Vagina (tissue), 2 donors: Measurements from ENCODE around the gene ERC2. TPM values are rescaled to one million over a fixed set of nuclear protein-coding genes. Genes with fewer than 3 reads are reported as not detected.

Source experiments
- DNase-seq, 2 donors: peaks; one replicate each; pipeline ENCODE4 v3.0.0-alpha.2; 2017; ENCODE audit errors: extremely low spot score in 2 of 2
- H3K27ac ChIP-seq: fragments of 200-600 bp; sonication (generic); one replicate; pipeline ENCODE4 v1.5.1; 2019
- H3K27me3 ChIP-seq: fragments of 200-600 bp; sonication (generic); one replicate; pipeline ENCODE4 v1.5.1; 2019
- H3K36me3 ChIP-seq, 2 donors: fragments of 200-600 bp; sonication (generic); one replicate each; pipeline ENCODE4 v1.5.1; 2017 to 2019
- H3K4me1 ChIP-seq: fragments of 200-600 bp; sonication (generic); one replicate; pipeline ENCODE4 v1.5.1; 2019
- H3K4me3 ChIP-seq, 2 donors: fragments of 200-600 bp; sonication (generic); 1 replicate in 1 of 2; 2 replicates in 1 of 2; pipeline ENCODE4 v1.5.1; 2016 to 2019
- H3K9me3 ChIP-seq: fragments of 200-600 bp; sonication (generic); one replicate; pipeline ENCODE4 v1.5.1; 2019
- CTCF ChIP-seq, 3 experiments: fragments of 450-650 bp in 2 of 3; fragments of 200-600 bp in 1 of 3; sonication (generic) in 1 of 3; IDR thresholded peaks; one replicate each; pipeline ENCODE4 v1.5.1; 2017 to 2019; ENCODE audit warnings: antibody characterized with exemption in 3 of 3, mild to moderate bottlenecking in 2 of 3, moderate library complexity in 2 of 3
- POLR2A ChIP-seq, 2 donors: fragments of 450-650 bp; IDR thresholded peaks; one replicate each; pipeline ENCODE4 v1.6.1; 2017; ENCODE audit warnings: antibody characterized with exemption in 2 of 2, mild to moderate bottlenecking in 2 of 2, moderate library complexity in 2 of 2
- POLR2AphosphoS5 ChIP-seq, 2 donors: sonication (generic); formaldehyde crosslinking; IDR thresholded peaks; one replicate each; pipeline ENCODE4 v1.9.0; 2017; ENCODE audit warnings: antibody characterized with exemption in 2 of 2, mild to moderate bottlenecking in 2 of 2, low read depth in 1 of 2; ENCODE audit not compliant: insufficient read depth in 1 of 2
- intact Hi-C: fragments of 100-400 bp; cut with DNase I; formaldehyde crosslinking; loops from one replicate; pipeline ENCODE4 v1.15.1; 2023
- total RNA-seq: library from RNA; depleted of rRNA; stranded (reverse); fragments of >200 nt; gene quantifications from one replicate; pipeline ENCODE4 v1.2.3, GENCODE V29; 2016

The ERC2 gene
- total RNA-seq, 1 donor from 2014 or later: 1.2 TPM

- intact Hi-C loops: loop anchor here (5.0 kb wide), 1 partner anchor 1675 kb away; no protein-coding TSS in a partner anchor
- H3K4me1 ChIP-seq: no peaks in the 10 kb centered on the region
- DNase-seq: no peak
Measured at GRCh38 chr3:55897573-55898224, 570.6 kb downstream of the ERC2 start.

DNA sequence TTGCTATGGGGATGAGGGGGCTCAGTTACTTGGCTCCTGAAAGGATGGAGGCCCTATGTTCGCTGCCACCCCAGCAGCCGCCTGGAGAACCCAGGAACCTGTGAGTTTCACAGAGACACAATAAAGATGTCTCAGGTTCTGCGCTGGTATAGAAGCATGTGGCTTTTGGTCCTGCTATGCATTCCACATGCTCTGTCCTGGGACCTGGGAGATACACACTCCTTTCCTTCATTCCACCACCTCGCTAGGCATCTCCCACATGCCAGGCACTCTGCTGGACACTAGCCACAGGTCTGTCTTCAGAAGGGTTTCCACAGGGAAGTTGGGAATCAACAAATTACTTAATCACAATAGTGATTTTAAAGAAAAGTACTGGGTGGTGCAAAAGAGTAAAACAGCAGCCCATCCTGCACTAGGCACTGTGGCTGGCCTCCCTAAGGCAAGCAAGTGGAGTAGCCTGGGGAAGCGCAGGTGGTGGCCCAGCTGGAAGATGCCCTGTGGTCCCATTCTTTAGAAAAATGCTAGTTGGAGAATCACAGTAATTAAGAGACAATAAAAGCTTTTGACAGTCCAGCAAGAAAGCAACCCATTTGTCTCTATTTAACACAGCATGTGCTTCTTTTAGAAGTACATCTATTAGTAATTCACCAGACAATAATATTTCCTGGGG lies 572.2 kb downstream of the ERC2 start:
- DNase-seq: no peak

More at GRCh38 chr3:55897573-55898224, 570.6 kb downstream of the ERC2 start:
- Histone ChIP-seq H3K27ac (no peak overlapping the region), H3K4me3 (no peak overlapping the region), H3K36me3 (no peaks in the 10 kb centered on the region), H3K27me3 (no peaks in the 10 kb centered on the region), H3K9me3 (no peaks in the 10 kb centered on the region)
- no peak for TF ChIP-seq POLR2A (IDR thresholded peaks at IDR 0.05)

GRCh38 chr3:55894605-55895004 lies 573.7 kb downstream of the ERC2 start:
- DNase-seq: no peak
- no peaks in the 10 kb centered on the region for H3K27me3 ChIP-seq
- H3K36me3 ChIP-seq: no peaks in the 10 kb centered on the region
- intact Hi-C loops: loop anchor here (5.0 kb wide), 1 partner anchor 1672 kb away; no protein-coding TSS in a partner anchor
- no peak overlapping the region for H3K4me3 ChIP-seq
- no peaks in the 10 kb centered on the region for H3K9me3 ChIP-seq
- TF ChIP-seq CTCF (IDR thresholded peaks at IDR 0.05): no peak
- TF ChIP-seq POLR2A (IDR thresholded peaks at IDR 0.05): no peak
- TF ChIP-seq POLR2AphosphoS5 (IDR thresholded peaks at IDR 0.05; ENCODE audit: insufficient read depth in 1 of 2, low read depth in 1 of 2): no peak
- H3K4me1 ChIP-seq: no peaks in the 10 kb centered on the region
- H3K27ac ChIP-seq: no peak overlapping the region

More for the DNA sequence above, 572.2 kb downstream of the ERC2 start:
- TF ChIP-seq POLR2AphosphoS5 (IDR thresholded peaks at IDR 0.05; ENCODE audit: insufficient read depth in 1 of 2, low read depth in 1 of 2) (no peak), POLR2A (IDR thresholded peaks at IDR 0.05) (no peak), CTCF (IDR thresholded peaks at IDR 0.05) (no peak)
- Histone ChIP-seq H3K27ac (no peak overlapping the region), H3K9me3 (no peaks in the 10 kb centered on the region), H3K36me3 (no peaks in the 10 kb centered on the region), H3K4me3 (no peak overlapping the region), H3K4me1 (no peaks in the 10 kb centered on the region), H3K27me3 (no peaks in the 10 kb centered on the region)
- intact Hi-C loops: loop anchor here (5.0 kb wide), 1 partner anchor 1674 kb away; no protein-coding TSS in a partner anchor

- no peaks in the 10 kb centered on the region for H3K9me3 ChIP-seq
- H3K4me3 ChIP-seq: no peak overlapping the region
- H3K36me3 ChIP-seq: no peaks in the 10 kb centered on the region
- intact Hi-C loops: no loop called here
- H3K4me1 ChIP-seq: no peaks in the 10 kb centered on the region
- no peaks in the 10 kb centered on the region for H3K27me3 ChIP-seq
- TF ChIP-seq POLR2A (IDR thresholded peaks at IDR 0.05): no peak
- no peak for TF ChIP-seq CTCF (IDR thresholded peaks at IDR 0.05)
- TF ChIP-seq POLR2AphosphoS5 (IDR thresholded peaks at IDR 0.05; ENCODE audit: insufficient read depth in 1 of 2, low read depth in 1 of 2): no peak
- no peak overlapping the region for H3K27ac ChIP-seq
- DNase-seq: no peak
Measured at GRCh38 chr3:55893045-55893664, 575.1 kb downstream of the ERC2 start.

DNA sequence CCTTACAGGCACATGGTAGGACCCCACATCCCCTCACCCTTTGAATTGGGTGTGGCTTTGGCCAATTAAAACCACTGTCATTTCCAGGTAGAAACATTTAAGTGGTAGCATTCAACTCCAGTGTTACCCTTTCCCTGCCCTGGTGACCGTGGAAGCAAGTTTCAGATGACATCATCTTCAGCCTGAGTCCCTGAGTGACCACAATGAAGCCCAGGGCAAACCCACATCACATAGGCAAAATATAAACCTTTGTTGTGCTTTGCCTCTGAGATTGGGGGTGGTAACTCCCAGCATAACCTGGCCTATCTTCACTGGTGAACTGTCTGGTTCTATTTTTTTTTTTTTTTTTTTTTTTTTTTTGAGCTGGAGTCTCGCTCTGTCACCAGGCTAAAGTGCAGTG lies 577.2 kb downstream of the ERC2 start:
- Histone ChIP-seq H3K4me1 (no peaks in the 10 kb centered on the region), H3K4me3 (no peak overlapping the region), H3K27ac (no peak overlapping the region), H3K9me3 (no peaks in the 10 kb centered on the region), H3K36me3 (no peaks in the 10 kb centered on the region), H3K27me3 (no peaks in the 10 kb centered on the region)
- DNase-seq: no peak
- no peak for TF ChIP-seq POLR2AphosphoS5 (IDR thresholded peaks at IDR 0.05; ENCODE audit: insufficient read depth in 1 of 2, low read depth in 1 of 2)
- no peak for TF ChIP-seq POLR2A (IDR thresholded peaks at IDR 0.05)
- TF ChIP-seq CTCF (IDR thresholded peaks at IDR 0.05): no peak
- intact Hi-C loops: no loop called here
